Fibroblast of skin of abdomen (primary cell): ENCODE measurements around the gene TGM1. TPM values are rescaled to one million over a fixed set of nuclear protein-coding genes. Genes with fewer than 3 reads are reported as not detected.

Experiments used
- DNase-seq: peaks from one replicate; pipeline ENCODE4 v3.0.0-alpha.2; 2013
- polyA plus RNA-seq, 2 experiments: library from polyadenylated mRNA; unstranded; fragments of 120-200 nt; gene quantifications; one replicate each; pipeline ENCODE4 v1.2.1, GENCODE V29; 2013; ENCODE audit not compliant: insufficient read length in 2 of 2

The TGM1 gene
- polyA plus RNA-seq (2013, experiment 1 of 2; ENCODE audit: insufficient read length) = 1.6 TPM
- 1.5 TPM for polyA plus RNA-seq (2013, experiment 2 of 2; ENCODE audit: insufficient read length)

DNA sequence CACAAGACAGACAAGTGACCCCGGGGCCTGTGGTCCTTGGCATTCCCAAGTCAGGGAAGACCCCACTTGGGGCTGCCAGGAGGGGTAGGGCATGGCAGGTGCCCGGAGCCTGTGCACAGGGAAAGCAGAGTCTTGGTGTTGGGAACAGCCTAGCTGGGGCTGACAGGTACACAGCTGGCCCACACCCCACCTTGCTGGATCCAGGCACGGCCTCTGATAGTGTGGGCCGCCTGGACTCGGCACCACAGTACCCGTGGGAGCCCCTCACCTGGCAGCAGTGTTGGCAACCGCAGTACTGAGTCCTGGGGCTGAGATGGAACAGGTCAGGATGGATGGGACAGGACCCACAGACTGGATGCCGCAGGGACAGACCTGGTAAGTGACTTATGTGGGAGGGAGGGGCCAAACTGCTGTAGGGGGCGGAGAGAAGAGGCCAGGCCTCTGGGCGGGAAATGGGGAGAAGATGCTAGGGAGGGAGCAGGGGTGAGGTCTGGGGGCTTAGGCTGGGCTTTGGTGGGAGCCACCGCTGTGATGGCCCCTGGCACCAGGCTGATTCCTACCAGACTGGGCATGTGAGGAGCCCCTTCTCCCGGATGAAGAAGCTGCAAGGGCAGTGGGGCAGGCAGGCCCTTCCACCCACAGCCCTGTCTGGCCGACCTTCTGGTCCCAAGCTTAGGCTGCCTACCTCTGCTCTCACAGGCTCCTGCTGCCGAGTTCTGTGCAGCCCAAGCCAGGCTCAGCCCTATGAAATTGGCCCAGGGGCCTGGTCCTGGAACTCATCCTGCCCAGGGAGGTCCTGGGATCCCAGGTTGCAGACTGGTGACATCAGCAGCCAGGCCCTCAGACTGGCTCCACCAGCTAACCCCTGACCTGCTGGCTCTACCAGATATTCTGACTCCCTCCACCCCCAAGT is at the start of gene TGM1:
TSS of gene TGM1 (minus strand) at position 357 of the 913 bp plus-strand sequence. CDS start 825 bp downstream, outside the sequence.
- no peak for DNase-seq

DNA sequence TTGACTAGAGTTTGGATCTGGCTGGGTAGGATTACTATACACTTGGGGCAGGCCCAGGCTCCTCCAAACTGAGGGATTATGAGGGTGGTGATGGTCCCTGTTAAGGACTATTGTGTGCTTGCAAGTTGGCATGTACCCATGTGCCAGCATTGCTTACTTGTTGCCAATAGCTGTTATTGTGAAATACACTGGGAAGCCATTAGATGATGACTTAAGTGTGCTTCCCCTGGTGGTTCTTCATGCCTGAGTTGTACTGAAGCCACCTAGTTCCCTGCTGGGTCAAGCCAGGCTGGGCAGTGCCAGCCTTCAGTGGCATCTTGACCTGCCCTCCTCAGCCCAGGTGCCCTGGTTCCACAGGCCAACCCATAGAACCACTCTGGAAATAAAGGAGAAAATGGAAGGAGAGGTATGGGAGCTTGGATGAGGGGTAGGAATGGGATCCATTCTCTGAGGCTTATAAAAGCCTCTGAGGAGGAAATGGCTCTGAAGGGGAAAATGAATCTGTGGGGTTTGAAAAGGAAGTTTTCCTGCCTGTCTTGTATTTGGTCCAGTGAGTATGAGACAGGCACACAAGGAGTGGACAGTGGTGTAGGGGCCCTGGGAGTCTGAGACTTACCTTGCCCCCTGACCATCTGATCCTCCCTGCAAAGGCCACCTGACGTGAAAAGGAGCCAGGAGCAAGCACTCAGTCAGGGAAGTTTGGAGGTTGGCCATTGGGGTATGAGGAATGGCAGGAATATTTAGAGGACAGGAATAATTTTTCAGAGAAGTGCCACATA is 49.0 kb upstream of the TGM1 start:
- DNase-seq = no peak

DNA sequence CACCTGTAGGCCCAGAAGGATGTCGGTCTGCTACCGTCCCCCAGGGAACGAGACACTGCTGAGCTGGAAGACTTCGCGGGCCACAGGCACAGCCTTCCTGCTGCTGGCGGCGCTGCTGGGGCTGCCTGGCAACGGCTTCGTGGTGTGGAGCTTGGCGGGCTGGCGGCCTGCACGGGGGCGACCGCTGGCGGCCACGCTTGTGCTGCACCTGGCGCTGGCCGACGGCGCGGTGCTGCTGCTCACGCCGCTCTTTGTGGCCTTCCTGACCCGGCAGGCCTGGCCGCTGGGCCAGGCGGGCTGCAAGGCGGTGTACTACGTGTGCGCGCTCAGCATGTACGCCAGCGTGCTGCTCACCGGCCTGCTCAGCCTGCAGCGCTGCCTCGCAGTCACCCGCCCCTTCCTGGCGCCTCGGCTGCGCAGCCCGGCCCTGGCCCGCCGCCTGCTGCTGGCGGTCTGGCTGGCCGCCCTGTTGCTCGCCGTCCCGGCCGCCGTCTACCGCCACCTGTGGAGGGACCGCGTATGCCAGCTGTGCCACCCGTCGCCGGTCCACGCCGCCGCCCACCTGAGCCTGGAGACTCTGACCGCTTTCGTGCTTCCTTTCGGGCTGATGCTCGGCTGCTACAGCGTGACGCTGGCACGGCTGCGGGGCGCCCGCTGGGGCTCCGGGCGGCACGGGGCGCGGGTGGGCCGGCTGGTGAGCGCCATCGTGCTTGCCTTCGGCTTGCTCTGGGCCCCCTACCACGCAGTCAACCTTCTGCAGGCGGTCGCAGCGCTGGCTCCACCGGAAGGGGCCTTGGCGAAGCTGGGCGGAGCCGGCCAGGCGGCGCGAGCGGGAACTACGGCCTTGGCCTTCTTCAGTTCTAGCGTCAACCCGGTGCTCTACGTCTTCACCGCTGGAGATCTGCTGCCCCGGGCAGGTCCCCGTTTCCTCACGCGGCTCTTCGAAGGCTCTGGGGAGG is 47.9 kb upstream of the TGM1 start, which contains the start of gene LTB4R:
TSS of gene LTB4R (plus strand) at position 857 of the 959 bp plus-strand sequence. CDS start 4,150 bp downstream, outside the sequence.
- peak; percentile 65 for DNase-seq

DNA sequence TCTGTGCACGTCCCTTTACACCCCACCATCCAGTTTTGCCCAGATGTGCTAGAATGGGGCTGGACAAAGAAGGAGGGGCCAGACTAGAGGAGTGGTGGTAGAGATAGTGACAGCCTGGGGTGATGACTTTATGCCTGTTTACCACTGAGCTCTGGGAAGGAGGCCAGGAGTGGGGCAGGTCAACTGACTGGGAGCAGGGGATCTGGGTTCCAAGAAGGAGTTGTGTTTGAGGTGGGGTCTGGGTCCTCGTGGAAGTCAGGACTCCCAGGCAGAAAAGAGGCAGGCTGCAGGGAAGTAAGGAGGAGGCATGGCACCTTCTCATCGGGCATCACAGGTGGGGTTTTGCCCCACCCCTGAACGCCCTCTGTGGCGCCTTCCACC is 47.3 kb upstream of the TGM1 start:
- DNase-seq = no peak

DNA sequence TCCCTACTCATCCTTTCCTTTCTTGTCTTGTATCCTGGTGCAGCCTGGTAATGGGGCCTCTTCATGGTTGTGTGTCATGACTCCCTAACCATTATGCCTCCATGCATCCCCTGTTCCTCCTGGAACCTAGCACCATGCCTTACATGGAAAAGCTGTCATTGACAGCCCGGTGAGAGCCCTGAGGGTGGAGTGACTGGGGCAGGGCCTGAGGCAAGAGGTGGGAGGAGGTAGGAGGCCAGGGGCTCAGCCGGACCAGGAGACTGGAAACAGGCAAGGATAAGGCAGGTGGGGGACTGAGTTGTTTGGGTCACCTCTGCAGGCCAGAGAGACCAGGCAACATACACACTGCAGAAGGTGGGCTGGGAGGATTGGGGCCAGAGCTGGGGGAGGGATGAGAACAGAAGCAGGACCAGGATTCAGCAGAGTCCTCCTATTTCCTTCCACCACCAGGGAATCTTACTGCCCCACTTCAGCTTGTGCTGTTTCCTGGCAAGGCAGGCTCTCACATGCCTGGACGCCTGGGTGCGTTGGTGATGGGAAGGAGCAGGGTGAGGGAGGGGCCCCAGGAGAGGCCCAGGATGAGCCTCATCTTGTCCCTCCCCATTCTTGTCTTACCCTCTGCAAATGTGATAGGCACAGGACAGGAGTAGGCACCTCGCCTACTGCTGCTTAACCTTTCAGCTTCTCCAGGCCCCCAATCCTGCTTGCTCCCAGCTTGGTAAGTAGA is 46.7 kb upstream of the TGM1 start, which contains the start of gene LTB4R2:
TSS of gene LTB4R2 (plus strand) at position 603 of the 727 bp plus-strand sequence. CDS start 525 bp downstream, outside the sequence.
- no peak for DNase-seq

DNA sequence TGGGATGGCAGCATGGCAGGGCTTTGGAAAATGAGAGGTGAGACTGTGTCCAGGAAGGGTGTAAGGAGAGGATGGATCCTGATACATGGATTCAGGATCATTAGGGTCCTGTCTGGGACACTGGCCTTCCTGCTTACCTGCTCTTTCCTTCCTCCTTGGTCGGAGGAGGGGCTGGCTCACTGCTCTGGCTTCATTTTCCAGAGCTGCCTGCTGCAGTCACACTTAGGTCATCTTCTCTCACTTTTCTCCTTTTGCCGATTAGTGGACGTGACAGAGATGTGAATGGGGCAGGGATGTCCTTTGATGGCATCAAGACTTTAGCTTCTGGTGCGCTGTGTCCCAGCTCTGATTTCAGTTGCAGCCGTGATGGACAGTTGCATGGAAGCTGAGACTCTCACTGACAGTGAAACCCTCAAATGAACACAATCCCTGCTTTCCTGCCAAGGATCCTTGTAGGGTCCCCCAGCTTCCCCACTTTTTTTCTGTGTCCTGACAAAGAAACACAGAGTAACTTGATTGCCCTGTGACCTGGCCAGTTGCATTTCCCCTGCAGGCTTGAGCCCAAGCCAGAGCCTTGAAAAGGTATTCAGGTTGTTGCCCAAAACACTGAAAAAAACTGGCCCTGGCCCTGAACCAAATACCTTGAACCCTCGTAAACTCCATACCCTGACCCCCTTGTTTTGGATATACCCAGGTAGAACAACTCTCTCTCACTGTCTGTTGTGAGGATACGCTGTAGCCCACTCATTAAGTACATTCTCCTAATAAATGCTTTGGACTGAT is 45.6 kb upstream of the TGM1 start:
- no peak for DNase-seq

DNA sequence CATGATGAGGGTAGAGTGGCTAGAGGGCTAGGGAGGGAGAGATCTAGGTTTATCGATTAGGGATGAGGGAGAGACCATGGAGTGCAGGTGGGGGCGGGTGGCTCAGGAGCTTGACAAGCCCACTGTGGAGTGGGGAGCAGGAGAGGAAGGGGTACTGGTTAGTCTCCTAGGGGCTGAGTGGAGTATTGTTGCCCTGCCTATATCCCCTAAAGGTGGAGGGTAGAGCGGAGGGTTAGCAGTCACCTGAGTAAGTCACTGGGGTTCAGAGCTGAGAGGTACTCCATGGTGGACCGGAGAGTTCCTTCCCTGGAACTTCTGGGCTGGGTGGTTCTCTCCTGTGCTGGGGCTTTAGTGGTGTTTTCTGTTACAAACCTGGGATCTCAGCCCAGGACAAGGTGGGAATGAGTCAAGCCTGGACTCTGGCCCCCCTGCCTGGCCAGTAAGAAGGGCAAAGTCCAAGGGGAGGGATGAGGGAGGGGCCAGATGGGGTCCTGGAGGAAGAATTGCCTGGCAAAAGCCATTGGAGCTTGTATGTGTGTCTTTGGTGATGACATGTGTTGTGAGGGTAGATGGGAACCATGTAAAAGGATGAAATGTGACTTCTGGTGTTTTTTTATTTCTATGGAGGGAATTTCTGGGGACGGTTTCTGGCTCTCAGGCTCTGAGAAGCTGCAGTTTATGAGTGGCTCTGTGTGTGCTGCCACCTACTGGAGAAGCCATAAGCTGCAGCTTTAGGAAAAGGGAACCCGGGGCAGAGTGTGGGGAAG is 44.8 kb upstream of the TGM1 start, which contains the start of gene CIDEB:
TSS of gene CIDEB (minus strand) at position 403 of the 767 bp plus-strand sequence. CDS start at position 284, 119 bp downstream.
- DNase-seq = peak; percentile 51

DNA sequence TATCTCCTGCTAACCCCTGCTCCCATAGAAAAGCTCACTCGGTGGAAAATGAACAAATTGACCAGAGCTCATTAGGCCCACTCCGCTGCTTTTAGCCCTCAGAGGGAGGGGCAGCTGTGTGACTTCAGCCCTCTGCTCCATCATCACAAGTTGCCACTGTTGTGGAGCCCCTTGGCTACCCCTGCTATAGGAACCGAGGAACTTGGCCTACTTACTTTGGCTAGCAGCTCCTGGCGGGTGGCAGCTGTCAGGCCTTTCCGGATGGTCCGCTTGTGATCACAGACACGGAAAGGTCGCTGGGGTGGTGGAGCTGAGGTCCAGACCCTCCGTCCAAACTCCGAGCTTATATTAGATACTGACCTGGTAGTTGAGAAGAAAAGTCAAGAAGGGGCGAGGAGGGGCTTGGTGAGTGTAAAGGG is 44.2 kb upstream of the TGM1 start:
- DNase-seq = no peak

DNA sequence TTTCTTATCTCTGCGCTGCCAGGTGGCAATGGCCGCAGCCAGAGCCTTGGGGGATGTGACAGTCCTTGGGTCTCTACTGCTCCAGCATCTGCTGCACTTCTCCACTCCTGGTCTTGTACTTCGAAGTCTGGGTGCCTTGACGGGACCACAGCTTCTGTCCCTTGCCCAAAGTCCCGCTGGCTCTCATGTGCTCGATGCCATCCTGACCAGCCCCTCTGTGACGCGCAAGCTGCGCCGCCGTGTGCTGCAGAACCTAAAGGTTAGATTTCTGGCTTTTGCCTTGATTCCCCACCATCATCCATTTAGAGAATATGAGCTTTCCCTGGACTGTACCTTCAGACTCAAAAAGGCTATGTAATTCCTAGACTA is 41.0 kb upstream of the TGM1 start:
- no peak for DNase-seq

DNA sequence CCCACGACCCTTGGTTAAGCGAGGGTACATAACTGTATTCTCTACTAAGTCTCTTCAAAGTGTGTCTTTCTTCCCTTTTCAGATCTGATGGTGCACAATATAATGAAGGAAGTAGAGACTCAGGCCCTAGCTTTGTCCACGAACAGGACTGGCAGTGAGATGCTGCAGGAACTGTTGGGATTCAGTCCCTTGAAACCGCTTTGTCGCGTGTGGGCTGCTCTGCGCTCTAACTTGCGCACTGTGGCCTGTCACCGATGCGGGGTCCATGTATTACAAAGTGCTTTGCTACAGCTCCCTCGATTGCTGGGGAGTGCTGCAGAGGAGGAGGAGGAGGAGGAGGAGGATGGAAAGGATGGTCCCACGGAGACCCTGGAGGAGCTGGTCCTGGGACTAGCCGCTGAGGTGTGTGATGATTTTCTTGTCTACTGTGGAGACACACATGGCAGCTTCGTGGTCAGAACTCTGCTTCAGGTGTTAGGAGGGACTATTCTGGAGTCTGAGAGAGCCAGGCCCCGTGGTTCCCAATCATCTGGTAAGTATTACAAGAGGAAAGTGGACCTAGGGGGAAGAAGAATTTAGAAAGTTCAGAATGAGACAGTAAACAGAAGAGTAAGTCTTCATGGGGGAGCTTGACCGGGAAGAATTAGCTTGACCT is 37.5 kb upstream of the TGM1 start:
- no peak for DNase-seq

DNA sequence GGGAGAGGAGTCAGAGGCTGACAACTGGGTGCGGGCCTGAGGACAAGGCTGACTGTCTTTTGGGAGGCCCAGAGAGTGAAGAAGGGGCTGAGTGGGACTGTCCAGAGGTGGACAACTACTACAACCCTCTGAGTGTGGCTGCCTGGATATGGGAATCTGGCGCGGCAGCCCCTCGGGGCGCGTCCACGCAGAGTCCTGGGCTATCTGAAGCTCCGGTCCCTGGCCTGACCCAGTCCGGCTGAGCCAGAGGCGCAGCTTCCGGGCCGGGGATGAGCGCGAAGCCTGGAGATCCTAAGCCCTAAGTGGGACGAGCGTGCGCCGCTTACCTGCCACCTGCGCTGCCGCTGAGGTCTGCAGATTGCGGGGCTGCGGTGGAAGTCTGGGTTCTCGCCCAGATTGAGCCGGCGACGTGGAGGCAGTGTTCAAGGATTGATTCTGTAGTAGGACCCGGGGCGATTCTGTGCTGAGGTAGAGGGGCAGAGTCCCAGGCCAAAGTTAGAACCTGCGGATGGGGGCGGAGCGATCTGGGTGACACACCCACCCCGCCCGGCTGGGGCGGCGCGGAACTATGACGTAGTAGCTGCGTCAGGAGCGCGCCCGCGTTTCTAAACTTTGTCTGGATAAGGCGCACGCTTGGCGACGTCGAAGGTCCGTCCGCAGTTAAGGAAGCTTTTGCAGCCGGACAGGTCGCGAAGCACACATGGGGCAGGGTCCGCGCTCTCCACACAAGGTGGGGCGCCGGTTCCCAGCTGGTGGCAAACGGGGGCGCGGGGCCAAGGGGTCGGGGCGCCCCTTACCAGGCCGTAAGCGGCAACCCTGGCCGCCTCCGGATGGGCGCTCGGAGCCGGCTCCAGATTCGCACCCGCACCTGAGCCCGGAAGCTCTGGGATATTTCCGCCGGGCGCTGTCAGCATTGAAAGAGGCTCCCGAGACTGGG is 36.5 kb upstream of the TGM1 start, which contains the start of the genes DHRS1 and NOP9:
TSS of gene DHRS1 (minus strand) at position 526 of the 937 bp plus-strand sequence. CDS start 674 bp downstream, outside the sequence.
TSS of gene NOP9 (plus strand) at position 596 of the 937 bp plus-strand sequence. CDS start at position 701, 105 bp downstream.
- DNase-seq = peak; percentile 86

DNA sequence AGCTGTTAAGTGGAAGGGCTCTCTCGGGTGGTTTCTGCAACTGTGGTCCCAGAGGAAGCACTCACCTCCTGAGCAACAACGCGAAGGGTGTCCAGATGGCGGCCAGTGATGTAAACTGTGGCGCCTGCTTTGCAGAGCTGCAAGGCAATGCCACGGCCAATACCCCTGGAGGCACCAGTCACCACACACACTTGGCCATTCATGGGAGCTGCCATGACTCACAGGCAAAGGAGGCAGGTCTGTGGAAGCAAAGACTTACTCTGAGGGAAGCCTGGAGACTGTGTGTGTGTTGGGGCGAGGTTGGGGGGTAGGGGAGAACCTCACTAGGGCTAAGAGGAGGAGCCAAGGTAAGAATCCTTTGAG is 35.9 kb upstream of the TGM1 start:
- DNase-seq = peak; percentile 51

DNA sequence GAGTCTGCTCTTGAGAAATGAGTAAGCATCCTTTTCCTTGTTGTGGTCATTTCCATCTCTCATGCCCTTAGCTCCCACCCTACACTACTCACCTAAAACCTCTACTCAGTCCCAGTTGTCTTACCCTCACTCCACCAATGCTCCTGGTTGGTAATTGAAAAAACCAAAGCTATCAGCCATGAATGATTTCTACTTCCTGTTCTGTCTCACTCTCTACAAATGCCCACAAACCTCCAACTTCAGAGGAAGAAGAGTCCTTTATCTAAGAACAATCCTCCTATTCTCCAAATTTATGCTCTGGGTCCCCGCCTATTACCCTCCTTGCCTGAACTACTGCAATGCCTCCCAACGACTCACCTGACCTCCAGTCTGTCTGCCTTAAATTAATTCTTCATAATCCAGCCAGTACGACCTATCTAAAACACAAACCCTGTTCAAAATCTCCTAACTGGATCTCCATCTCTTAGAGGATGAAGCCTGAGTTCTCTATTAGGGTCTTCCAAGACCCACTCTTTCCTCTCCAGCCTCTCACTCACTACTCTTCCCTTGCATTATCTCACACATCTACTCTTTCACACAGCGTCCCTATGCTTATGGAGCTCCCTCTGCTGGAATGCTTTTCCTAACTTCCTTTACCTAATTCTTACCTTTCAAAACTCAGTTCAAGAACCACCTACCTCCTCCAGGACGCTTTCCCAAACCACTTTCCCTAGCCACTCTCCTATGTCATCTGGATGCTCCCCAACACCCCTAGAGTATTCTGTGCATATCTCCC is 34.4 kb upstream of the TGM1 start:
- DNase-seq = peak; percentile 22

DNA sequence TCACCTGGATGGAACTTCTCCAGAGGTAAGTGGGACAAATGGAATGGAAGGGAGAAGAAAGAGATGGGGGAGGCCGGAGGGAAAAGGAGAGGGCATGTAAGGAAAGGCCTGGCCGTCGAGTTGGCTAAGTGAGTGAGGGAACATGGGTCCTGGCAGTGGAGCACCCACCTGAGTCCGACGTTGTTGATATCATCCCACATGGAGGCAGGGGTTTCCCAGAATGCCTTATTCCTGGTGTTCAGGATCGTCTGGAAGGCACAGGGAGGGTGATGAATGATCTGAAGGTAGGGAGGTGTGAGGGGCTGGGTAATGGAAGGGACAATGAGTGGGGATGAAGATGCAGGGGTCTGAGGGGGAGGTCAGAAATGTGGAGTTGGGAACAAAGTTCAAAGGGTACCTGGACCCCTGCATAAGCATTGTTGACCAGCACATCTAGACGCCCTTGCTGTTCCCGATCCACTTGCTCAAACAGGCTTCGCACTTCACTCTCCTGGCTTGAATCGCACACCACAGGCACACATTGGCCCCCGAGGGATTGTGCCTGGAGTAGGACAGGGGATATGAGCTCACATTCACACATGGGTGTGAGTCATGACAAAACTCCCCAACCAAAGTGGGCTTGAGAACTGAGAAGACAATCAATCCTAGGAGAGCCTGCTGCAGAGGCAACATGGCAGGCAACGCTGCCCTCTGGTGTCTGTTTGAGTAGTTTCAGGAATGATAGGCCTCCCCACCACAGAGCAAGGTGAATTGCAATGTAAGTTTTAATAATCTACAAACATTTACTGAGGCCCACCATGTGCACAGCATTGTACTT is 33.6 kb upstream of the TGM1 start:
- DNase-seq = peak; percentile 93

DNA sequence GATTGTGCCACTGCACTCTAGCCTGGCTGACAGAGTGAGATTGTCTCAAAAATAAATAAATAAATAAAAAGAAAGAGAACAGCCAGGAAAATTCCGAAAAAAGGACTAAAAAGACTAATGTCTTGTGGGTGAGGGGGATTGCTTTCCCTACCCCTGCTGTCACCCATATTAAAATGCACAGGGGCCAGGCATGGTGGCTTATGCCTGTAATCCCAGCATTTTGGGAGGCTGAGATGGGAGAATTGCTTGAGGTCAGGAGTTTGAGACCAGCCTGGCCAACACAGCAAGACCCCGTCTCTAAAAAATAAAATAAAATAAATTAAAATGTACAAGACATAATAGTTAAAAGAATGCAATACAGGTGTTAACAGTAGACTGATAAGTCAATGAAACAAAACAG is 30.5 kb upstream of the TGM1 start:
- DNase-seq = no peak
